ENCODE data around the gene RAD51B.

Gene RAD51B

DNA sequence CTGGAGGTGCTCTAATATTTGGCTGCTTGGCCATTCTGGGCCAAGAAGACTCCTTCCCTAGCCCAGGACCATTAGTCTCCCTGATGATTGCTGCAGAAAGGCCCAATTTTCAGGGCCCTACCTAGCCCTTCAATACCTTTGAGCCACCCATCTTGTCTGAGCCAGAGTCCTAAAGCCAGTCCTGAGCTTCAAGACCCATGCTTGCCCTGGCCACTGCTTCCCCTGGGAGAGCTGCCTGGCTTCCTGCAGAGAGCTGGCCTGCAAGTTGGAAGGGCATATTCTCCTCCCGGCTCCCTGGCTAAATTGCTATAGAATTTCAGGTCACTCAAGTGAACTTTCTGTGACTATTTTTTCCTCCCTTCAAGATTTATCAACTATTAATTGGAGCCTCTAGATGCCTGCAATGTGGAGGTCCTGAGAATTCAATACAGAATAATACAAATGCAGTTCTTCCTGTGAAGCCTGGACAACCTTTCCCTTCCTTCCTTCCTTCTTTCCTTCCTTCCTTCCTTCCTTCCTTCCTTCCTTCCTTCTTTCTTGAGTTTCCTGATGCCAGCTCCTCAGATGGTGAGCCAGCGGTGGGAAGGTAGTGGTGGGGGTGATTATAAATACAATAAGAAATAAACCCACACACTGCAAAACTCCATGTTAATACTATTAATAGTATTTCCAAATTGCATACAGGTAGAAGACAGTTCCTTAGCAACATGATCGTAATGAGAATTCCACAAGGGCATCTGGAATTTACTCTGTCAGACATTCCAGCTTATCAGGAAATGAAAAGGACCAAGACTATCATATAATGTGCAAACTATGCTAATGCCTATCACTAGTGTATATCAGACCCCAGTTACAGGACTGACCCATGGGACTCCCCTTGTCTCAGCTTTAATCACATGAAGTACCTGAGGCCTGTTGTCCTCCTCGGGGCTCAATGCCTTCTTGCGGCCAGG lies 865.2 kb downstream of the RAD51B start:
- no peak for DNase-seq (ENCODE audit: low read depth in 2 of 3, low spot score in 2 of 3)

GRCh38 chr14:68685419-68686204 lies 866.0 kb downstream of the RAD51B start:
- DNase-seq (ENCODE audit: low read depth in 2 of 3, low spot score in 2 of 3), result peak; percentile 35 to 57 (median 40)

DNA sequence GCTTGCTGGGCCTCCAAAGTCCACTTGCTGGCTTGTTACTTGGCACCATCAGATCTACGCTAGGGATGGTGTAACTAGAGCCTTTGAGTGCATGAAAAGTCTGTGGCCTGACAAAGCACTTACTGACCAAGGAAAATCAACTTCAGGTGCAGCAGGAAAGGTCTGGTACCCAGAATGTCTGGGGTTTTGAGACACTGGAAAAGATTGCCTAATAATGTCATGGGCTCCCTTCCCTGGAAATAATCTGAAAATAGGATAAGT lies 866.6 kb downstream of the RAD51B start:
- no peak for DNase-seq (ENCODE audit: low read depth in 2 of 3, low spot score in 2 of 3)

GRCh38 chr14:68686724-68687123 lies 867.1 kb downstream of the RAD51B start:
- no peak for DNase-seq (ENCODE audit: low read depth in 2 of 3, low spot score in 2 of 3)

GRCh38 chr14:68687746-68688145 lies 868.2 kb downstream of the RAD51B start:
- DNase-seq (ENCODE audit: low read depth in 2 of 3, low spot score in 2 of 3), result no peak

- DNase-seq (ENCODE audit: low read depth in 2 of 3, low spot score in 2 of 3), result no peak
These were observed 869.3 kb downstream of the RAD51B start for GRCh38 chr14:68688872-68689371.

GRCh38 chr14:68689511-68689910 lies 869.9 kb downstream of the RAD51B start:
- no peak for DNase-seq (ENCODE audit: low read depth in 2 of 3, low spot score in 2 of 3)

DNA sequence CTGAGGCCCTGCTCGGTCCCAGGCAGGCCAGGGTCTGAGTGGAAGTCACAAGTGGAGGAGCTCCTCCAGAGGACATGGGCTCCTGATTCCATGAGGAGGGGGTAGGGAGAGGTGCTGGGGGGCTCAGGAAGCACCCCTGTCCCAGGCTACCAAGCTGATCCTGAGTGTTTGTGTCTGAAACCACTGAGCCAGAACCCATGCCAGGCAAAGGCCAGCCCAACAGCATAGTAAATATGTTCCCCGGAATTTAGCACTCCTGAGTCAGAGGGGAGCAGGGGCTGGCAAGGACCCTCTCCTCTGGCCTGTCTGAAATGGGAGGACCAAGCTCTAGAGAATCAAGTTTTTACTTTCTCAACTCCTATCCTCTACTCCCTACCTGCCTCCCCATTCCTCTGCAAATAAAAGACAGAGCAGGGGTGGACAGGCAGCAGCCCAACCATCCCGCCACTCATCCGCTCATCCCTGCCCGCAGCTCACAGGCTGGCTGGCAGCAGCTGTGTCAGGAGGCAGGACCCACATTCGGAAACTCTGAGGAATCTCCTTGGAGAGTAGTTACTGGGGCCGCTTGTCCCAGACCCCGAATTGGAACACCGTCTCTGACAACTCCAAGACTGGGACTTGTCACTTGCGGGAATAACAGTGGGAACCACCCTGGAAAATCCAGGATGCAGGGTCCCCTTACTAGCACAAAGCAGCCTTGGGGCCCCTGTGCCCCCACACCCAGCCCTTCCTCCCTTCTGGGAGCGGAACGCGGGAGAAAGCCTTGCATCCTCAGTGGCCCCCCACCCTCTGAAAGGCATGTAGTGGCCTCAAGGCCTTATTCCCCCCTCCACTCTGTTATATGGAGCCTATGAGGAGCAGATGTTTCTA lies 870.7 kb downstream of the RAD51B start:
- DNase-seq (ENCODE audit: low read depth in 2 of 3, low spot score in 2 of 3), result no peak

DNA sequence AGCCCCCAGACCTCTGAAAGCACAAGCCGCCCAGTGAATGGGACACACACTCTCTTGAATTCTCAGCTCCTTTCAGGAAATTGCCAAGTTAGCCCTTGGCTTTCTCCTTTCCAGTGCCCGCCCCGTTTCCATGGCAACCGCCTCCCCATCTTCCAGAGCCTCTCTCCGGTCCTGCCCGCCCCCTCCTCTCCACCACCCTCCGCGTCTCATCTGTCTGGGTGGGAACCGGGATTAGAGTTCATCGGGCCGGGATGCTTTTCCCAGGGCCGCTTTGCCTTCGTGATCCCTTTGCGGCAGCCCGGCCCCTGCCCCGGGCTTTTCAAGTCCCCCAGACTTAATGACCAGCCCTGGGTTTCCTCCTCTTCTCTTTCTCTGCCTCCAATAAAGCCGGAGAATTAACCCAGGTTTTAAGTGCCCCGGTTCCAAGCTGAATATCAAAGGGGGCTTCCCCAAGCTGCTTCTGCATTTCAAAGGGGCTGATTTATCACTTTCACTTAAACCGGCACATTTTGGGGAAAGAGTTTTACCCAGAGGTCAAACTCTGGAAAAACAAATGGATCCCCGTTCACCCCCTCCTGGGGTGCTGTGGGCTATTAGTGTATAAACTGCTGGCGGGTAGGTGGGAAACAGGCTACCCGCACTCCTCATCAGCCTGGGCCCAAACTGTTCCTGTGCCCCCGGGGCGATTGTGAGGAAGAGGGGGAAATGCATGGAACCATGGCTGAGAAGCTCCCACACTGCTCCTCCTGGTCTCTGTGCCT lies 871.6 kb downstream of the RAD51B start:
- DNase-seq (ENCODE audit: low read depth in 2 of 3, low spot score in 2 of 3), result no peak

DNA sequence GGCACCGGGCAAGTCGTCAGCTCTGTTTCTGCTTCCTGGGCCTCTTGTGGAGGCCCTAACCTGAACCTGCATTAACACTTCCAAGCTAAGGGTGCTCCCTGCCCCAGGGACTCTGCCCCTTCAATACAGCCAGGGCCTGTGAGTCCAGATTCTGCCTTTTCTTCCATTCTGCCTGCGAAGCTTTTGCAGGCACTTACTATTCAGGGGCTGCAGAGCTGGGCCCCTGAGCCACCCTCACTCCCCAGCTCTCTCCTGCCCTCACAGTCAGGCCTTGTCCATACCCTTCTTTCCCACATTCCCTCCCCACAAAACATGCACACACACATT lies 872.2 kb downstream of the RAD51B start:
- DNase-seq (ENCODE audit: low read depth in 2 of 3, low spot score in 2 of 3), result no peak

GRCh38 chr14:68692216-68692615 lies 872.6 kb downstream of the RAD51B start:
- no peak for DNase-seq (ENCODE audit: low read depth in 2 of 3, low spot score in 2 of 3)

DNA sequence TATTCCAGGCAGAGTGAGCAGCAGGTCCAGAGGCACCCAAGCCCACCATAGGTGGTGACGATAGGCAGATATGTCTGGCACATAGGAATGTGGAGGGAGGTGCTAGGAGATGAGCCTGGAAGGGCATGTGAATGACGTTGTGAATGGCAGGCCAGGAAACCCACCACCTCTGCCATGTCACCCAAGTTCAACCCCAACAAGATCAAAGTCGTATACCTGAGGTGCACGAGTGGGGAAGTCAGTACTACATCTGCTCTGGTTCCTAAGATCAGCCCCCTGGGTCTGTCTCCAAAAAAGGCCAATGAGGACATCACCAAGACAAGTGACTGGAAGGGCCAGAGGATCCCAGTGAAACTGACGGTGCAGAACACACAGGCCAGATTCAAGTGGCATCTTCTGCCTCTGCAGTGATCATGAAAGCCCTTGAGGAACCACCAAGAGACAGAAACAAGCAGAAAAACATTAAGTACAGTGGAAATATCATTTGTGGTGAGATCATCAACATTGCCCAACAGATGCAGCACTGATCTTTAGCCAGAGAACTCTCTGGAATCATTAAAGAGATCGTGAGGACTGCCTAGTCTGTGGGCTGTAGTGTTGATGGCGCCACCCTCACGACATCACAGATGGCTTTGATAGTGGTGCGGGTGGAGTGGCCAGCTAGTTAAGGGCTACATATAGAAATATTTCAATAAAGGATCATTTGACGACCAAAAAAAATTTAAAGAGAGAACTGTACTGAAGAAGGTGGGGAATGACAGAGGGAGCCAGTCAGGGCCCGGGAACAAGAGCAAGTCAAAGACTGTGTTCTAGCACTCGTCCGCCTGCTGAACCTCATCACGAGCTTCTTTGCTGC lies 873.6 kb downstream of the RAD51B start:
- DNase-seq (ENCODE audit: low read depth in 2 of 3, low spot score in 2 of 3), result no peak

DNA sequence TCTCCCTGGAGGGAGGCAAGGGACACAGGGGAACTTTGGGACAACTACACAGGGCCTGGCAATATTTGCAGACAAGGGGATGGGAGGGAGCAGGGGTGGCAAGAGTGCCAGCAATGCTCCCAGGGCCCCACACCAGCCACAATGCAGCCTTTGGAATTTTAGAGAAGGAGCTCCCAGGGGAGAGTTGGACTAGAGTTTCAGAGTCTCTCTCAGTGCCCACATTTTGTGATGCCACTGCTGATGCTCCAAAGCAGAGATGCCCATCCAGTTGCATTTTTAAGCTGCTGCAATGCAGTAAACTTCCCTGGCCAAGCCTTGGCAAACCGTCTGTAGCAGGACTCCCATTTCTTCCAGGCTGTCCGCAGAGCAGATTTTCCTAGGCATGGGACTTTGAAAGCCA lies 874.3 kb downstream of the RAD51B start:
- DNase-seq (ENCODE audit: low read depth in 2 of 3, low spot score in 2 of 3), result no peak

DNA sequence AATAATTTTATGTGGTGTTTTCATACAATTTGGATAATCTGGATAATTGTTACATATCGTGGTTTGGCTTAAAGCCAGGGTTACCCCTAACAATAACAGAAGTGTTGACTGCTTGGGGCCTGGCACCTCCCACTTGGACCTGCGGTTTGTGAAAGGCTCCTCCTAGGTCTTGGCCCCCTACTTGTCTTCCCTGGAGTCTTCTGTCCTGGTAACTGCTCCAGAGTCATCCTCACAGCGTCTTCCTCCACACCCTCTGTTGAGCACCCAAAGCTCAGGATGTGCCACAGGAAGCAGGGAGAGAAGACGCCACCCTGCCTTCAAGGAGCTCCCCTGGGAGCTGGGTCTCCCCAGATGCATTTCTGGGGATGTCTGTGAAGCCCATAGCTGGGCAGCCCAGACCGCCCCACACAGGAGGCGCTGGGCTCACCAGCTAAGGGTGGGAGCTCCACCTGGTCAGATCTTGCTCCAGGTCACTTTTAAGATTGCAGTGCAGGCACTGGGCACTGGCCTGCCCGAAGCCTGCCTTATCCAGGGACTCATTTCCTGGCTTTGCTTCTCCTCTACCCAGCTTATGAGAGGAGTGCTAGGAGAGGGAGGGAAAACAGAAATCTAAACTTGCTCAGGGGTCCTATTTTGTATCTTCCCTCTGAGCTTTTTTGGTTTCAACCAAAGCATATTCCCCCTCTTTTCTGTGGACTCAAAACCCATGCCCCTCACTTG lies 875.1 kb downstream of the RAD51B start:
- DNase-seq (ENCODE audit: low read depth in 2 of 3, low spot score in 2 of 3), result no peak

DNA sequence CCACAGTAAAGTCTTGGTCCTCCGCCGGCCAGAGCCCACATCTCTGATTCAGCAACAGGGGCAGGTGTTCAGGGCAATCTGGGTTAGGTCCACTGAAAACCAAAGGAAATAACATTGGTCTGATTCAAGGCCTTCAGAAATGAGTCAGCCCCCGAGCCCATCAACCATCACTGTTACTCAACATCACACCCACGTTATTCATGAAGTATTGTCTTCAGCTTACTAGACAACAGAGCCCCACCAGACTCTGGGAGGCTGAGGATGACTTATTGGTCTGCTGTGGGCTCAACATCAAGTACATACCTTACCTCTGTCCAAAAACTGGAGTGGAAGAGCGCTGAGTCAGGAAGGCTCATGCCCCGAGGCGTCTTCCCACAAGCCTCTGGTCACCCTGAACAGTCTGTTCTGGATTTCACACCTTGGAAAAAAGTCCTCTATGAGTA lies 875.8 kb downstream of the RAD51B start:
- peak in 1 of 3 experiments; percentile 18 for DNase-seq (ENCODE audit: low read depth in 2 of 3, low spot score in 2 of 3)

DNA sequence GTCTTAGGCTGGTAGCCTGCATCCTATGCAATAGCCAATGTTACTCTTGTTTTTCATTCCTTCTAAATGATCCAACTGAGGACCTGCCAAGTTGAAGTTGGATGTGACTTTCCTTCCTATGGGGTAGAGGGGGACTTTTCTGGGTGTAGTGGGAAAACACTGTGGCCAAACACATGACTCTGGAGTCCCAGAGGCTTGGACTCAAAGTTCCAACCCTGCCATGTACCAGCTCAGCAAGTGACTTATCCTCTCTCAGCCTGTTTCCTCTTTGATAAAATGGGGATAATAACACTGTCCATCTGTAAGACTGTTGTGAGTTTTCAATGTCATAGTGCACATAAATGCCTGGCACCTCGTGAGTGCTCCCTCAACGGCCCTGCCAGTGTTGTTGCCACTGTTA lies 876.3 kb downstream of the RAD51B start:
- DNase-seq (ENCODE audit: low read depth in 2 of 3, low spot score in 2 of 3), result no peak

DNA sequence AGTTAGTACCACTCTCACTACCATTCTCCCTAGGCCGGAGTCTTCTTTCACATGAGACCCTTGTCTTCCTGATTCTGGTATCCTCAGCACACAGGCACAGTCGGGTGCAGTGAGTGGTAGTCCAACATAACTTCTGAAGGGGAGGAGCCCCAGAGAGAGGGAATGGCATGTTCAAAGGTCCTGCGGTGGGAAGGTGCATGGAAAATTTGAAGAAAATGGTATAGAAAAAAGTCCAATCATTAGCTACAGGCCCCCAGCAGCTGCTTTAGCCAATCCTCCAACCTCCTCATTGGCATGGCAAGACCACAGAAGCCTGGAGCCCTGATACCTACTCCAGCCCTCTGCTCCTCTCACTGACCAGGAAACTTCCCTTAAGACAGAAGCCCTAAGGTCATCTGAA lies 876.7 kb downstream of the RAD51B start:
- DNase-seq (ENCODE audit: low read depth in 2 of 3, low spot score in 2 of 3), result no peak

GRCh38 chr14:68696721-68697495 lies 877.3 kb downstream of the RAD51B start:
- DNase-seq (ENCODE audit: low read depth in 2 of 3, low spot score in 2 of 3), result no peak

Measured in activated CD8-positive, alpha-beta memory T cell treated with anti-CD3 and anti-CD28 coated beads for 48 hours (primary cell).